ENCODE data around the gene MYL5.
"Not testable (repeated sequence)": the region's sequence is repeated elsewhere in the genome, so short reads cannot be mapped to it uniquely, and the experiment has no call there.

MYL5 gene

GRCh38 chr4:687048-687970 lies 13.0 kb downstream of the MYL5 start:
- no peak for DNase-seq

- DNase-seq, result no peak
Measured at GRCh38 chr4:687971-688853, 13.9 kb downstream of the MYL5 start.

- no peak for DNase-seq
Measured at GRCh38 chr4:688854-689681, 14.7 kb downstream of the MYL5 start, which contains the start of gene SLC49A3. Gene SLC49A3 (minus strand): TSS chr4:689151. CDS start chr4:689127, 24 bp downstream.

GRCh38 chr4:689723-690122 lies 15.4 kb downstream of the MYL5 start:
- DNase-seq, result no peak

- no peak for DNase-seq
Measured at GRCh38 chr4:692771-693554, 18.6 kb downstream of the MYL5 start.

- not testable (repeated sequence) for DNase-seq
Measured at GRCh38 chr4:694341-694940, 20.1 kb downstream of the MYL5 start.

- no peak for DNase-seq
Measured at GRCh38 chr4:699816-700580, 25.7 kb downstream of the MYL5 start.

- no peak for DNase-seq
Measured at GRCh38 chr4:700587-701264, 26.4 kb downstream of the MYL5 start.

- DNase-seq, result no peak
Measured at GRCh38 chr4:702618-703048, 28.3 kb downstream of the MYL5 start.

GRCh38 chr4:703336-704197 lies 29.2 kb downstream of the MYL5 start:
- DNase-seq, result no peak

- DNase-seq, result no peak
Measured at GRCh38 chr4:704198-704891, 30.0 kb downstream of the MYL5 start.

GRCh38 chr4:704971-705277 lies 30.6 kb downstream of the MYL5 start:
- no peak for DNase-seq

- DNase-seq, result peak; percentile 99
Measured at GRCh38 chr4:705278-706082, 31.1 kb downstream of the MYL5 start, which contains the start of gene PCGF3. Gene PCGF3 (plus strand): TSS chr4:705832. CDS start chr4:733681, 27,849 bp downstream.

- not testable (repeated sequence) for DNase-seq
Measured at GRCh38 chr4:706083-706633, 31.8 kb downstream of the MYL5 start.

GRCh38 chr4:706834-707598 lies 32.7 kb downstream of the MYL5 start:
- no peak for DNase-seq

- DNase-seq, result no peak
Measured at GRCh38 chr4:707929-708630, 33.7 kb downstream of the MYL5 start.
